GM12878 (cell line): ENCODE measurements around the gene NFE2L2. TPM values are rescaled to one million over a fixed set of nuclear protein-coding genes. Genes with fewer than 3 reads are reported as not detected.

ENCODE experiments used
- BACH1 ChIP-seq: fragments of 450-650 bp; IDR thresholded peaks from 2 replicates; pipeline ENCODE4 v1.6.1; 2017; ENCODE audit warnings: mild to moderate bottlenecking, borderline replicate concordance
- BCL11A ChIP-seq: IDR thresholded peaks from 2 replicates; pipeline ENCODE4 v1.6.1; 2011; ENCODE audit warnings: low read depth, low read length
- IKZF1 ChIP-seq: fragments of 450-650 bp; conservative IDR thresholded peaks from 2 replicates; pipeline ENCODE4 v1.6.1; 2017; ENCODE audit warnings: antibody characterized with exemption, mild to moderate bottlenecking
- MEF2A ChIP-seq: IDR thresholded peaks from 2 replicates; pipeline ENCODE4 v1.6.1; 2011; ENCODE audit warnings: low read depth, mild to moderate bottlenecking, low read length, moderate library complexity; ENCODE audit not compliant: insufficient read depth
- NFXL1 ChIP-seq: fragments of 450-650 bp; IDR thresholded peaks from 2 replicates; pipeline ENCODE4 v1.6.1; 2017; ENCODE audit warnings: antibody characterized with exemption, mild to moderate bottlenecking, borderline replicate concordance
- NRF1 ChIP-seq: conservative IDR thresholded peaks from 2 replicates; pipeline ENCODE4 v1.6.1; 2011; ENCODE audit warnings: mild to moderate bottlenecking, low read depth, low read length, improper control_type of control experiment
- PML ChIP-seq: IDR thresholded peaks from 2 replicates; pipeline ENCODE4 v1.6.1; 2012; ENCODE audit warnings: low read length, inconsistent platforms
- POLR2A ChIP-seq: IDR thresholded peaks from 2 replicates; pipeline ENCODE4 v1.6.1; 2011; ENCODE audit warnings: low read depth, mild to moderate bottlenecking, low read length
- POLR2AphosphoS2 ChIP-seq: IDR thresholded peaks from 2 replicates; pipeline ENCODE4 v1.6.1; 2011; ENCODE audit warnings: low read depth, mild to moderate bottlenecking, low read length, improper control_type of control experiment, moderate library complexity
- POLR2AphosphoS5 ChIP-seq: IDR thresholded peaks from 2 replicates; pipeline ENCODE4 v1.6.1; 2011; ENCODE audit warnings: mild to moderate bottlenecking, low read length, inconsistent platforms
- POU2F2 ChIP-seq: IDR thresholded peaks from 3 replicates; pipeline ENCODE4 v1.6.1; 2011; ENCODE audit warnings: low read depth, mild to moderate bottlenecking, low read length, borderline replicate concordance
- RAD51 ChIP-seq: fragments of 450-650 bp; IDR thresholded peaks from 2 replicates; pipeline ENCODE4 v1.6.1; 2016; ENCODE audit warnings: moderate library complexity, mild to moderate bottlenecking, inconsistent platforms
- RB1 ChIP-seq: fragments of 450-650 bp; formaldehyde crosslinking; IDR thresholded peaks from 2 replicates; pipeline ENCODE4 v1.6.1; 2017; ENCODE audit warnings: mild to moderate bottlenecking, borderline replicate concordance
- RELA ChIP-seq: fragments of 450-650 bp; IDR thresholded peaks from 2 replicates; pipeline ENCODE4 v1.8.0; 2014; ENCODE audit warnings: borderline replicate concordance; ENCODE audit not compliant: partially characterized antibody
- SMARCA5 ChIP-seq: fragments of 450-650 bp; IDR thresholded peaks from 2 replicates; pipeline ENCODE4 v1.6.1; 2017; ENCODE audit warnings: mild to moderate bottlenecking
- TAF1 ChIP-seq: IDR thresholded peaks from 2 replicates; pipeline ENCODE4 v1.6.1; 2011; ENCODE audit warnings: mild to moderate bottlenecking, low read depth, low read length, borderline replicate concordance
- TBL1XR1 ChIP-seq: IDR thresholded peaks from 2 replicates; pipeline ENCODE4 v1.6.1; 2012; ENCODE audit warnings: low read depth, low read length, improper control_type of control experiment
- TCF3 ChIP-seq: IDR thresholded peaks from 2 replicates; pipeline ENCODE4 v1.6.1; 2012; ENCODE audit warnings: low read depth, mild to moderate bottlenecking, low read length, borderline replicate concordance; ENCODE audit not compliant: insufficient read depth
- TCF7 ChIP-seq: IDR thresholded peaks from 2 replicates; pipeline ENCODE4 v1.6.1; 2014; ENCODE audit warnings: antibody characterized with exemption, borderline replicate concordance
- ZNF24 ChIP-seq: fragments of 450-650 bp; IDR thresholded peaks from 2 replicates; pipeline ENCODE4 v1.6.1; 2017; ENCODE audit warnings: antibody characterized with exemption, mild to moderate bottlenecking
- polyA plus RNA-seq, 11 experiments: library from polyadenylated mRNA; depleted of rRNA in 4 of 11; unstranded in 6 of 11; stranded (reverse) in 5 of 11; fragments of >200 nt; fragmentation: Nextera tagmentation in 4 of 11; fragmentation: Illumina TruSeq in 1 of 11; extraction: Ambion mirVana in 4 of 11; extraction: Trizol in 1 of 11; gene quantifications; 1 replicate in 1 of 11; 2 replicates in 10 of 11; pipeline versions ENCODE4 v1.2.1 to v1.2.3, GENCODE V29; 2011 to 2016; ENCODE audit warnings: inconsistent platforms in 2 of 11, missing spikeins in 2 of 11, low read depth in 1 of 11
- total RNA-seq, 4 experiments: library from RNA; depleted of rRNA in 3 of 4; stranded (reverse); fragments of >200 nt in 3 of 4; fragmentation: Illumina TruSeq in 1 of 4; extraction: Trizol in 1 of 4; gene quantifications; 2 replicates each; pipeline versions ENCODE4 v1.2.1 to v1.2.3, GENCODE V29; 2013 to 2021
- TF ChIP-seq, protein P1 (sequence below): fragments of 450-650 bp; IDR thresholded peaks from 2 replicates; pipeline ENCODE4 v1.6.1; 2017; ENCODE audit warnings: mild to moderate bottlenecking, moderate library complexity
- TF ChIP-seq, protein P2 (sequence below): fragments of 450-650 bp; IDR thresholded peaks from 2 replicates; pipeline ENCODE4 v1.6.1; 2017; ENCODE audit warnings: borderline replicate concordance

NFE2L2 gene
- total and polyA plus RNA-seq, 10 of the 15 experiments (the other 5 are each of a cell fraction or from before 2014, with no cell fraction given) = 18.4 to 69.8 (median 37.1) TPM

DNA sequence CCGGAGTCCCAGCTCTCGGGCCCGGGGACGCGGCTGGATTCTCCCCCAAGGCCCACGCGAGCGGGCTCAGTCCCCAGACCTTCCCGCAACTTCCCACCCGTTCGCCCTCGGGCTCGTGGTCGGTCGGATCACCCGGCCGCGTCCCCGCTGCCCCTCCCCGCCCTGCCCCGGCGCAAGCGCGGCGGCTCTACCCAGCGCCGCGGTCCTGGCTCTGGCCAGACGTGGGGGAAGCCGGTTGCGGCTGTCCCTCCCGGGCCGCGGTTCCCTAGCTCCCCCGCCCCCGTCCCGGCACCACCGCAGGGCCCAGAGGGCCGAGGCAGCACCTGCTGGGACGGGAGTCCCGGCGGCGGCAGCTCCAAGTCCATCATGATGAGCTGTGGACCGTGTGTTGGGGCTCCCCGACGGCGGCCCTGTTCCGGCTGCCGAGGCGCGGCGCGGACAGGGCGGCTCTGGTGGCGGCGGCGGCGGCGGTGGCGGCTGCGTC, 276 bp downstream of the NFE2L2 start (continued):
- TF ChIP-seq, protein P1, sequence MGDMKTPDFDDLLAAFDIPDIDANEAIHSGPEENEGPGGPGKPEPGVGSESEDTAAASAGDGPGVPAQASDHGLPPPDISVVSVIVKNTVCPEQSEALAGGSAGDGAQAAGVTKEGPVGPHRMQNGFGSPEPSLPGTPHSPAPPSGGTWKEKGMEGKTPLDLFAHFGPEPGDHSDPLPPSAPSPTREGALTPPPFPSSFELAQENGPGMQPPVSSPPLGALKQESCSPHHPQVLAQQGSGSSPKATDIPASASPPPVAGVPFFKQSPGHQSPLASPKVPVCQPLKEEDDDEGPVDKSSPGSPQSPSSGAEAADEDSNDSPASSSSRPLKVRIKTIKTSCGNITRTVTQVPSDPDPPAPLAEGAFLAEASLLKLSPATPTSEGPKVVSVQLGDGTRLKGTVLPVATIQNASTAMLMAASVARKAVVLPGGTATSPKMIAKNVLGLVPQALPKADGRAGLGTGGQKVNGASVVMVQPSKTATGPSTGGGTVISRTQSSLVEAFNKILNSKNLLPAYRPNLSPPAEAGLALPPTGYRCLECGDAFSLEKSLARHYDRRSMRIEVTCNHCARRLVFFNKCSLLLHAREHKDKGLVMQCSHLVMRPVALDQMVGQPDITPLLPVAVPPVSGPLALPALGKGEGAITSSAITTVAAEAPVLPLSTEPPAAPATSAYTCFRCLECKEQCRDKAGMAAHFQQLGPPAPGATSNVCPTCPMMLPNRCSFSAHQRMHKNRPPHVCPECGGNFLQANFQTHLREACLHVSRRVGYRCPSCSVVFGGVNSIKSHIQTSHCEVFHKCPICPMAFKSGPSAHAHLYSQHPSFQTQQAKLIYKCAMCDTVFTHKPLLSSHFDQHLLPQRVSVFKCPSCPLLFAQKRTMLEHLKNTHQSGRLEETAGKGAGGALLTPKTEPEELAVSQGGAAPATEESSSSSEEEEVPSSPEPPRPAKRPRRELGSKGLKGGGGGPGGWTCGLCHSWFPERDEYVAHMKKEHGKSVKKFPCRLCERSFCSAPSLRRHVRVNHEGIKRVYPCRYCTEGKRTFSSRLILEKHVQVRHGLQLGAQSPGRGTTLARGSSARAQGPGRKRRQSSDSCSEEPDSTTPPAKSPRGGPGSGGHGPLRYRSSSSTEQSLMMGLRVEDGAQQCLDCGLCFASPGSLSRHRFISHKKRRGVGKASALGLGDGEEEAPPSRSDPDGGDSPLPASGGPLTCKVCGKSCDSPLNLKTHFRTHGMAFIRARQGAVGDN = peak; percentile 61
- no peak for TF ChIP-seq TCF7
- TF ChIP-seq RELA = no peak
- 0 out of 3 replicates have a peak, but pooled peaks have one; percentile 19 for TF ChIP-seq POU2F2
- 0 out of 2 replicates have a peak, but pooled peaks have one; percentile 15 for TF ChIP-seq TAF1
- TF ChIP-seq POLR2AphosphoS2 = peak; percentile 21; the same call in 1 of the 2 replicates
- TF ChIP-seq NFXL1 = 0 out of 2 replicates have a peak, but pooled peaks have one; percentile 32
- TF ChIP-seq MEF2A = 0 out of 2 replicates have a peak, but pooled peaks have one; percentile 5
- 0 out of 2 replicates have a peak, but pooled peaks have one; percentile 2 for TF ChIP-seq PML
- TF ChIP-seq POLR2A = peak; percentile 68
- peak; percentile 60 for TF ChIP-seq POLR2AphosphoS5
- peak; percentile 72; the same call in 1 of the 2 replicates for TF ChIP-seq BACH1
- TF ChIP-seq NRF1 = 0 out of 2 replicates have a peak, but pooled peaks have one; percentile 2
- no peak for TF ChIP-seq TCF3
- TF ChIP-seq IKZF1 = peak; percentile 87
- TF ChIP-seq RAD51 = no peak
- TF ChIP-seq, protein P2, sequence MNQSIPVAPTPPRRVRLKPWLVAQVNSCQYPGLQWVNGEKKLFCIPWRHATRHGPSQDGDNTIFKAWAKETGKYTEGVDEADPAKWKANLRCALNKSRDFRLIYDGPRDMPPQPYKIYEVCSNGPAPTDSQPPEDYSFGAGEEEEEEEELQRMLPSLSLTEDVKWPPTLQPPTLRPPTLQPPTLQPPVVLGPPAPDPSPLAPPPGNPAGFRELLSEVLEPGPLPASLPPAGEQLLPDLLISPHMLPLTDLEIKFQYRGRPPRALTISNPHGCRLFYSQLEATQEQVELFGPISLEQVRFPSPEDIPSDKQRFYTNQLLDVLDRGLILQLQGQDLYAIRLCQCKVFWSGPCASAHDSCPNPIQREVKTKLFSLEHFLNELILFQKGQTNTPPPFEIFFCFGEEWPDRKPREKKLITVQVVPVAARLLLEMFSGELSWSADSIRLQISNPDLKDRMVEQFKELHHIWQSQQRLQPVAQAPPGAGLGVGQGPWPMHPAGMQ = no peak
- TF ChIP-seq BCL11A = no peak
- TF ChIP-seq SMARCA5 = peak; percentile 62
- TF ChIP-seq RB1 = no peak
- TF ChIP-seq ZNF24 = peak; percentile 66; the same call in 1 of the 2 replicates
- TF ChIP-seq TBL1XR1 = no peak
